NCI-H748 (cell line): ENCODE measurements around the gene ANKRD29.
"Not testable (repeated sequence)": the region's sequence is repeated elsewhere in the genome, so short reads cannot be mapped to it uniquely, and the experiment has no call there.

Source experiments
- DNase-seq: peaks from one replicate; lab custom pipeline; 2025; ENCODE audit not compliant: unreplicated experiment; lab: John Stamatoyannopoulos, UW

The ANKRD29 gene

DNA sequence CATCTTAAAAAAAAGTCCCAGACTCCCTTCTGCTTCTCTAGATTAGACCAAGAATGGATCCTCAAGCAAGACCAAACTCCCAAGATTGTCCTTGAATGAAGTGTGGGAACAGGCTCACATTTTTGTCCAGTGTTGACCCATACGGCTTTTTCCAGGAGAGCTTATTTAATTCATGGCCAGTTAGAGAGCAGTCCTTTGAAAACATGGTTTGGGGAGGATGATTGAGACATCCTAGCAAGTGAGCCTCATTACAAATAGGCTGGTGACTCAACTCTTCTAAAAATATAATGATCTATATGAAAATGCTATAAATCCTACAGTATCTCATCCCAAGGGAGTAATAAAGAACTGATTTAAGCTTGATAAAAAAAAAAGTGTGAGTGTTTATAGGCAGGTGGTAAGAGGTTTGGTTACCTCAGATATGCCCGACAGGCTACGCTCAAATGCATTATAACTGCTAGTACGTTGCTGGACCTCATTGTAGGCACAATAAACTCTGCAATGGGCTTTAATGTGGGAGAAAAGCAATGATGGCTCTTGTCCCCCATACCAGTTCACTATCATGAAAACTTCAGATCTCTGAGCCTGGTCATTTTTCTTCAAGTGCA lies 17.0 kb downstream of the ANKRD29 start:
- no peak for DNase-seq

GRCh38 chr18:23643815-23644490 lies 18.8 kb downstream of the ANKRD29 start:
- DNase-seq, result no peak

DNA sequence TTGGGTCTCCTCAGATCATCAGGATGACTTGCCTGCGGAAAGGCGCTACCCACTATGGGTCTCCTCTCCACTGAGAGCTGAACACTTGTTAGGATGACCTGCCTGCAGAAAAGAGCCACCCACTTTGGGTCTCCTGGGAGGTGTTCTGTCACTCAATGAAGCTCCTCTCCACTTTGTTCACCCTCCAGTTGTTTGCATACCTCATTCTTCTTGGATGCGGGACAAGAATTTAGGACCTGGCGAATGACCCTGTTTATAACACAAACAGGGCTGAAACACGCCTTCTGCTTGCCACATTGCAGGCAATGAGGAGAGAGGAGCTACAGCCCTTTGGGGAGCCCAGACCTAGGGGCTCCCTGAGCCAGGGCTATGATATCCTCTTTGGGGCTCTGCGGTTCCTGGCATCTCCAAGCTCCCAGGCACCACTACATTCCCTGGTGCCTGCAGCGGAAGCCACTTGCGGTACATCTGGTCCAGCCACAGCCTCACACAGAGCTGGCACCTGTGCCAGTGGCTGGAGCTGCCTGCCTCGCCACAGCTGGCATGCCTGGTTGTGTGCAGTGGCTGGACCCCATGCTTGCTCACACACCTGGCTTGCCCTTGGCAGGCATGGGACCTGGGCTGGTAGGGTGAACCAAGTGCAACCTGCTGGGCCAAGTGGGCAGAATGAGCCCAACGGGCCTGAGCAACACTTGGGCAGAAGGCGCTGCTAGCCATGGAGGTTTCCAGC lies 20.6 kb downstream of the ANKRD29 start:
- no peak for DNase-seq

GRCh38 chr18:23641143-23641720 lies 21.5 kb downstream of the ANKRD29 start:
- DNase-seq, result no peak

DNA sequence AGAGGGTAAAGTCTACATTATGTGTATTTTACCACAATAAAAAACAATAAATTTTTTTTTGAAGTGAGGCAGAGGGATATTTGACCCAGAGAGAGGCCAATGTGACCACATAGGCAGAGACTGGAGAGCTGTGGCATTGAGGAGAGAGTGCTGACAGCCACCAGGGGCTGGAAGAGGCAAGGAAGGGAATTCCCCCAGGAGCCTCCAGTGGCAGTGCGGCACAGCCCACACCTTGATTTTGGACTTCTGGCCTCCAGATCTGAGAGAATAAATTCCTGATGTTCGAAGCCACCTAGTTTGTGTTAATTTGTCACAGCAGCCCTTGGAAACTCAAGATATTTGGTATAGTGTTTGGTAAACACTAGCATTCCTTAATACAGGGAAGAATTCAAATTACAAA lies 22.7 kb downstream of the ANKRD29 start:
- no peak for DNase-seq

DNA sequence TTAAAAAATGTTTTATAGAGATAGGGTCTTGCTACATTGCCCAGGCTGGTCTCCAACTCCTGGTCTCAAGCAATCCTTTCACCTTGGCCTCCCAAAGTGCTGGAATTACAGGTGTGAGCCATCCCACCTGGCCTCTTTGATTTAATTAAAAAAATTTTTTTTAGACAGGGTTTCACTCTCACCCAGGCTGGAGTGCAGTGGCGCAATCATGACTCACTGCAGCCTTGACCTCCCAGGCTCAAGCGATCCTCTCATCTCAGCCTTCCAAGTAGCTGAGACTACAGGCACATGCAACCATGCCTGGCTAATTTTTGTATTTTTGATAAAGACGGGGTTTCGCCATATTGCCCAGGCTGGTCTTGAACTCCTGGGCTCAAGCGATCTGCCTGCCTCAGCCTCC lies 26.3 kb downstream of the ANKRD29 start:
- not testable (repeated sequence) for DNase-seq

DNA sequence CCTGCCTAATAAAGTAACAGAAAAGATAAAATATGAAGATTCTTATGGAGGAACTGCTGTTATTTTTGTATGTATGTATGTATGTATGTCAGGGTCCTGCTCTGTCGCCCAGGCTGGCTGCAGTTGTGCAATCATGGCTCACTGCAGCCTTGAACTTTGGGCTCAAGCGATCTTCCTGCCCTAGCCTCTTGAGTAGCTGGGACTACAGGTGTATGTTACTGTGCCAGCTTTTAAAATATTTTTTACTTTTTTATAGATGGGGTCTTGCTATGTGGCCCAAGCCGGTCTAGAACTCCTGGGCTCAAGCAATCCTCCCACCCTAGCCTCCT lies 26.7 kb downstream of the ANKRD29 start:
- no peak for DNase-seq

- peak; percentile 20 for DNase-seq
These were observed 27.2 kb downstream of the ANKRD29 start for GRCh38 chr18:23635283-23636070.

GRCh38 chr18:23634692-23635091 lies 28.0 kb downstream of the ANKRD29 start:
- DNase-seq, result no peak

DNA sequence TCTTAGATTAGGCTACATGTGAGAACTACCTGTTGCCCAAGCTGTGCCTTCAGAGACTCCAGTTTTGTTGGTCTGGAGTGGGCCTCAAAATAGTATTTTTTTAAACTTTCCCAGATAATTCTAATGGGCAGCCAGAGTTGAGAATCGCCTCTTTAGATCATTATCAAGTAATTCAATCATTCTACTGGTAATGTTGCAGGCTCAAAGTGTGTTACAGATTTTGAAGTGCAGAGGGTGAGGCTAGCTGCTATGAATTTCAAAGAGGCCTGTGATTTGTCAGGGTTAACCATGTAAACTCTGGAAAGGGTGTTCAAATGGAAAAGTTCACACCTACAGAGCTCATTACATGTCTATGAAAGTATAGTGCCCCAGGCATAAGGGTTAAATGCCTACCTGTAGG lies 30.1 kb downstream of the ANKRD29 start:
- no peak for DNase-seq

- DNase-seq, result peak; percentile 76
These were observed 31.0 kb downstream of the ANKRD29 start for GRCh38 chr18:23631746-23632145.

DNA sequence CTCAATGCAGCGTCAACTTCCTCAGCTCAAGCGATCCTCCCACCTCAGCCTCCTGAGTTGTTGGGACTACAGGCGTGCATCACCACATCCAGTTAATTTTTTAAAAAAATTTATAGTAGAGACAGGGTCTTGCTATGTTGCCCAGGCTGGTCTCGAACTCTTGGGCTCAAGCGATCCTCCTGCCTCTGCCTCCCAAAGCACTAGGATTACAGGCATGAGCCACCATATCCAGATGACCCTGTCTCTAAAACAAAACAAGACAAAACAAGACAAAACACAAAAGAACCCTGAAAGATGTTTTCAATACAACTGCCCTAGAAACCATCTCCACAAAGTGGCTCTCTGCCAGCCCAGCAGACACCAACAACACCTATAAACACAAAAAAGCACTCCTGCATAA lies 31.4 kb downstream of the ANKRD29 start:
- DNase-seq, result no peak

DNA sequence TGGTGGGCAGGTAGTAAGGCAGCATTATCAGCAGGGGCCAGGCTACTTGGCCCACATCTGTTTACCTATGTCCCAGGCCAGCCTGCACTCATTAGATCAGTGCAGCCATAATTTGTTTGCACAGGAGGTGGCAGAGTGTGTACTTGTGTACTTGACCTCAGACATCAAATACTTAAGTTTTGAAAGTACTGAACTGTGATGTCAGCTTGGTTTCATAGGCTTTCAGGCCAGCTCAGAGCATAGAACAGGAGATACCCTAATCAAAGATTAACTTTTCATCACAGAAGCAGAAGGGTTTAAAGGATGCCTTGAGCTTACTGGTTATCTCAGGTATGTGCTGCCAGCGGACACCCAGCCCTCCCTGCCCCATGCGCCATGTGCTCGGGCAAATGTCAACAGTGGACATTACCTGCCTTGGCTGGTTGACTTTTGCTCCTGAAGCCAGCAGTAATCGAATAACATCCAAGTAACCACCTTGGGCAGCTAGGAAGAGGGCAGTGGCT lies 33.2 kb downstream of the ANKRD29 start:
- DNase-seq, result peak; percentile 89

- DNase-seq, result no peak
These were observed 34.7 kb downstream of the ANKRD29 start for GRCh38 chr18:23627970-23628369.

GRCh38 chr18:23627321-23627720 lies 35.4 kb downstream of the ANKRD29 start:
- no peak for DNase-seq

- DNase-seq, result no peak
These were observed 36.0 kb downstream of the ANKRD29 start for GRCh38 chr18:23626451-23627279.

- no peak for DNase-seq
These were observed 39.7 kb downstream of the ANKRD29 start for GRCh38 chr18:23623040-23623439.

- DNase-seq, result no peak
These were observed 43.3 kb downstream of the ANKRD29 start for GRCh38 chr18:23619388-23619881.

DNA sequence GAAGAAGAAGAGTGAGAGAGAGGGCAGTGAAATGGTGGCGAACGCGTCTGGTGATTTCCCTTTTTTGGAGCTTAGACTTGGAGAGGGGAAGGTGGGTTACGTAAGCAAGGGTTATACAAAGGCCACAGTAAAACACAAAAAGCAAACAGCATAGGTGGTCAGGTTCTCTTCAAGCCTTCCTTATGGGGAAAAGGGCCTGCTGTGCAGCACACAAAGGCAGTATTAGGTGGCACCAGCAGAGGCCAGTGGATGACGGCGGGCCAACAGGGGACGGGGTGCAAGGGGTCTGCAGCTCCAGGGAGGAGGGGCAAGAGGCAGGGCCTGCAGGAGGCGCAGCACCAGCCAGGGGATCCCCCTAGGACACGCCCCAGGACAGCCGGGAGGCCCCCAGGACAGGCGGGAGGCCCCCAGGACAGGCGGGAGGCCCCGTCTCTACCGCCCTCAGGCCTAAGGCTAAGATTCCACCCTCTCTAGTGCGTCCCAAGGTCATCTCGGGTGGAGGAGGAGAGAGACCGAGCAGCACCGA lies 43.8 kb downstream of the ANKRD29 start:
- no peak for DNase-seq
